Dendritic cell treated with granulocyte-macrophage colony-stimulating factor and Interleukin-4, amounts not matched to agents 40 ng/mL and 50 ng/mL, for 4 days (primary cell): ENCODE data around the gene GNA12.
A peak's percentile ranks its signal among the peaks of the same experiment; 100 is the strongest.
"Not testable (repeated sequence)": the region's sequence is repeated elsewhere in the genome, so short reads cannot be mapped to it uniquely, and the experiment has no call there.

Experiments used
- H3K27ac Mint-ChIP-seq: one replicate; pipeline ENCODE4 v1.8.0; 2022; ENCODE audit warnings: mild to moderate bottlenecking, mixed read lengths
- H3K27me3 Mint-ChIP-seq: one replicate; pipeline ENCODE4 v1.8.0; 2022; ENCODE audit warnings: mild to moderate bottlenecking, mixed read lengths
- H3K36me3 Mint-ChIP-seq: one replicate; pipeline ENCODE4 v1.8.0; 2022; ENCODE audit warnings: low read depth, mixed read lengths
- H3K4me1 Mint-ChIP-seq: one replicate; pipeline ENCODE4 v1.8.0; 2022; ENCODE audit warnings: low read depth, mixed read lengths
- H3K4me3 Mint-ChIP-seq: one replicate; pipeline ENCODE4 v1.8.0; 2022; ENCODE audit warnings: mild to moderate bottlenecking, moderate library complexity, mixed read lengths
- H3K9me3 Mint-ChIP-seq: one replicate; pipeline ENCODE4 v1.8.0; 2022; ENCODE audit warnings: mixed read lengths
- intact Hi-C: fragments of 100-400 bp; cut with micrococcal nuclease; formaldehyde crosslinking; loops from one replicate; pipeline ENCODE4 v1.15.0; 2022

The GNA12 gene

GRCh38 chr7:2757904-2758672 is 86.0 kb downstream of the GNA12 start:
- Mint-ChIP-seq H3K27me3 (no peaks in the 10 kb centered on the region), H3K27ac (peak overlapping the region; percentile 84), H3K9me3 (peaks cover 8% of the 10 kb centered on the region), H3K4me1 (peaks cover 69% of the 10 kb centered on the region), H3K36me3 (peaks cover 43% of the 10 kb centered on the region), H3K4me3 (peak overlapping the region; percentile 61)
- intact Hi-C loops: loop anchor here (1.0 kb wide), 1 partner anchor 15 kb away; no protein-coding TSS in a partner anchor

- no peaks in the 10 kb centered on the region for H3K27me3 Mint-ChIP-seq
- H3K4me1 Mint-ChIP-seq: peaks cover 67% of the 10 kb centered on the region
- H3K36me3 Mint-ChIP-seq: peaks cover 36% of the 10 kb centered on the region
- peak overlapping the region; percentile 61 for H3K4me3 Mint-ChIP-seq
- peak overlapping the region; percentile 84 for H3K27ac Mint-ChIP-seq
- intact Hi-C loops: no loop called here
- H3K9me3 Mint-ChIP-seq: peaks cover 8% of the 10 kb centered on the region
These were observed 86.7 kb downstream of the GNA12 start for GRCh38 chr7:2757361-2757903.

GRCh38 chr7:2755531-2755930 is 88.6 kb downstream of the GNA12 start:
- Mint-ChIP-seq H3K27ac (no peak overlapping the region), H3K36me3 (peaks cover 25% of the 10 kb centered on the region), H3K4me1 (peaks cover 64% of the 10 kb centered on the region), H3K4me3 (no peak overlapping the region), H3K27me3 (no peaks in the 10 kb centered on the region), H3K9me3 (peaks cover 8% of the 10 kb centered on the region)
- intact Hi-C loops: no loop called here

- Mint-ChIP-seq H3K36me3 (peaks cover 25% of the 10 kb centered on the region), H3K27me3 (no peaks in the 10 kb centered on the region), H3K4me1 (peaks cover 58% of the 10 kb centered on the region), H3K27ac (no peak overlapping the region), H3K9me3 (peaks cover 8% of the 10 kb centered on the region), H3K4me3 (no peak overlapping the region)
- intact Hi-C loops: no loop called here
These were observed 89.2 kb downstream of the GNA12 start for GRCh38 chr7:2754912-2755311.

GRCh38 chr7:2754086-2754485 is 90.0 kb downstream of the GNA12 start:
- peaks cover 8% of the 10 kb centered on the region for H3K9me3 Mint-ChIP-seq
- peaks cover 25% of the 10 kb centered on the region for H3K36me3 Mint-ChIP-seq
- no peak overlapping the region for H3K27ac Mint-ChIP-seq
- no peaks in the 10 kb centered on the region for H3K27me3 Mint-ChIP-seq
- intact Hi-C loops: no loop called here
- no peak overlapping the region for H3K4me3 Mint-ChIP-seq
- H3K4me1 Mint-ChIP-seq: peaks cover 49% of the 10 kb centered on the region

DNA sequence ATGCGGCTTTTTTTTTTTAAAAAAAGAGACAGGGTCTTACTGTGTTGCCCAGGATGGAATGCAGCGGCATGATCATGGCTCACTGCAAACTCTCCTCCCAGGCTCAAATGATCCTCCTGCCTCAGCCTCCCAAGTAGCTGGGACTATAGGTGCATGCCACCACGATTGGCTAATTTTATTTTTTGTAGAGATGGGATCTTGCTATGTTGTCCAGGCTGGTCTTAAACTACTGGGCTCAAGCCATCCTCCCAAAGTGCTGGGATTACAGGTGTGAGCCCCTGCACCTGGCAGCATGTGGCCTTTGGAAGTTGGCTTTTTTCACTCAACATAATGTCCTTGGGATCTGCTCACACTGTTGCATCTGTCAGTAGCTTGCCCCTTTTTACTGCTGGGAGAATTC is 91.0 kb downstream of the GNA12 start:
- H3K9me3 Mint-ChIP-seq: peaks cover 8% of the 10 kb centered on the region
- H3K27me3 Mint-ChIP-seq: no peaks in the 10 kb centered on the region
- no peak overlapping the region for H3K4me3 Mint-ChIP-seq
- peaks cover 42% of the 10 kb centered on the region for H3K4me1 Mint-ChIP-seq
- H3K27ac Mint-ChIP-seq: no peak overlapping the region
- intact Hi-C loops: no loop called here
- H3K36me3 Mint-ChIP-seq: peaks cover 25% of the 10 kb centered on the region

- Mint-ChIP-seq H3K9me3 (peaks cover 8% of the 10 kb centered on the region), H3K4me3 (no peak overlapping the region), H3K36me3 (peaks cover 15% of the 10 kb centered on the region), H3K27me3 (no peaks in the 10 kb centered on the region), H3K27ac (no peak overlapping the region), H3K4me1 (peaks cover 27% of the 10 kb centered on the region)
- intact Hi-C loops: no loop called here
These were observed 93.0 kb downstream of the GNA12 start for GRCh38 chr7:2751086-2751485.

GRCh38 chr7:2750004-2750407 is 94.1 kb downstream of the GNA12 start:
- no peaks in the 10 kb centered on the region for H3K27me3 Mint-ChIP-seq
- peaks cover 4% of the 10 kb centered on the region for H3K9me3 Mint-ChIP-seq
- H3K27ac Mint-ChIP-seq: no peak overlapping the region
- peaks cover 4% of the 10 kb centered on the region for H3K36me3 Mint-ChIP-seq
- intact Hi-C loops: no loop called here
- no peak overlapping the region for H3K4me3 Mint-ChIP-seq
- peaks cover 30% of the 10 kb centered on the region for H3K4me1 Mint-ChIP-seq

GRCh38 chr7:2748684-2749083 is 95.4 kb downstream of the GNA12 start:
- H3K36me3 Mint-ChIP-seq: peaks cover 12% of the 10 kb centered on the region
- H3K4me1 Mint-ChIP-seq: peaks cover 36% of the 10 kb centered on the region
- intact Hi-C loops, H3K27me3 Mint-ChIP-seq, H3K4me3 Mint-ChIP-seq, H3K27ac Mint-ChIP-seq, H3K9me3 Mint-ChIP-seq: not testable (repeated sequence)

DNA sequence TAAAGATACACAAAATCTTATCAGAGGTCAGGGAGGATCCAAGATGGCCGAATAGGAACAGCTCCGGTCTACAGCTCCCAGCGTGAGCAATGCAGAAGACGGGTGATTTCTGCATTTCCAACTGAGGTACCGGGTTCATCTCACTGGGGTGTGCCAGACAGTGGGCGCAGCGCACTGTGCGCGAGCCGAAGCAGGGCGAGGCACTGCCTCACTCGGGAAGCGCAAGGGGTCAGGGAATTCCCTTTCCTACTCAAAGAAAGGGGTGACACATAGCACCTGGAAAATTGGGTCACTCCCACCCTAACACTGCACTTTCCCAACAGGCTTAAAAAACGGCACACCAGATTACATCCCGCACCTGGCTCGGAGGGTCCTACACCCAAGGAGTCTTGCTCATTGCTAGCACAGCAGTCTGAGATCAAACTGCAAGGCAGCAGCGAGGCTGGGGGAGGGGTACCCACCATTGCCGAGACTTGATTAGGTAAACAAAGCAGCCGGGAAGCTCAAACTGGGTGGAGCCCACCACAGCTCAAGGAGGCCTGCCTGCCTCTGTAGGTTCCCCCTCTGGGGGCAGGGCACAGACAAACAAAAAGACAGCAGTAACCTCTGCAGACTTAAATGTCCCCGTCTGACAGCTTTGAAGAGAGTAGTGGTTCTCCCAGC is 100.5 kb downstream of the GNA12 start:
- H3K4me3 Mint-ChIP-seq, H3K27ac Mint-ChIP-seq, H3K9me3 Mint-ChIP-seq, intact Hi-C loops, H3K27me3 Mint-ChIP-seq: not testable (repeated sequence)
- peaks cover 23% of the 10 kb centered on the region for H3K4me1 Mint-ChIP-seq
- peaks cover 34% of the 10 kb centered on the region for H3K36me3 Mint-ChIP-seq

DNA sequence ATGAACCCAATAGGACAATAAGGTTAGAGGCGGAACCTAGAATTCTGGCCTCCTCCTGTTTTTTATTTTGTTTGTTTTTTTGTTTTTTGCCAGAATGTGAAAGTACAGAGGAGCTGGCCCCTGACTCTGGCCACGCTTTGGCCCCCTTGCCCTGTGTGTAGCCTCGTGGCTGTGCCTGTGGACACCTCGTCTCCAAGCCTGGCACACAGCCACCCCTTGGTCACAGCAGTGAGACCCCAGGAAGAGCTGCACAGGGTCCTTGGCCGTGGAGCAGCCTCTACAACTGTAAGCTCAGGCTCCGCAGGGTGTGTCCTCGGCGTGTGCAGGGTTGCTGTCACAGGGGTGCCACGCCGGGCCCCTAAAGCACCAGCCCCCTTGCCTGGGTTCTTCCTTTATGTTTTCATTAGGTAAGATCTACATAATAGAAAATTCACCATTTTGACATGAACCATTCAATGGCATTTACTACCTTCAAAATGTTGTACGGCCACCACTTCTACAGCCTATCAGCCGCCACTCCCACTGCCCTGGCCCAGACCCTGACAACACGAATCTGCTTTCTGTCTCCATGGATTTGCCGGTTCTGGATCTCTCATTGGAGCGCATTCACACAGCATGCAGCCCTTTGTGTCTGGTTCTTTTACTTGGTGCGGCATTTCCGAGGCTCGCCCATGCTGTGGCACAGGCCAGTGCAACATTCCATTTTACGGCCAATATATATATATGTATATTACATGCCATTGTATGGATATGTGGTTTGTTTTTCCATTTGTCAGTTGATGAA is 105.2 kb downstream of the GNA12 start:
- H3K4me1 Mint-ChIP-seq: peaks cover 51% of the 10 kb centered on the region
- H3K27me3 Mint-ChIP-seq: no peaks in the 10 kb centered on the region
- H3K27ac Mint-ChIP-seq: peak overlapping the region; percentile 79
- intact Hi-C loops: no loop called here
- H3K36me3 Mint-ChIP-seq: peaks cover 25% of the 10 kb centered on the region
- no peaks in the 10 kb centered on the region for H3K9me3 Mint-ChIP-seq
- H3K4me3 Mint-ChIP-seq: no peak overlapping the region

- peaks cover 26% of the 10 kb centered on the region for H3K36me3 Mint-ChIP-seq
- H3K4me3 Mint-ChIP-seq: peak overlapping the region; percentile 52
- H3K27ac Mint-ChIP-seq: peak overlapping the region; percentile 79
- peaks cover 61% of the 10 kb centered on the region for H3K4me1 Mint-ChIP-seq
- peaks cover 7% of the 10 kb centered on the region for H3K9me3 Mint-ChIP-seq
- intact Hi-C loops: no loop called here
- no peaks in the 10 kb centered on the region for H3K27me3 Mint-ChIP-seq
These were observed 106.2 kb downstream of the GNA12 start for GRCh38 chr7:2737771-2738540.

GRCh38 chr7:2737005-2737743 is 106.9 kb downstream of the GNA12 start:
- H3K9me3 Mint-ChIP-seq, intact Hi-C loops, H3K27me3 Mint-ChIP-seq, H3K4me3 Mint-ChIP-seq: not testable (repeated sequence)
- peaks cover 27% of the 10 kb centered on the region for H3K36me3 Mint-ChIP-seq
- peak overlapping the region; percentile 88 for H3K27ac Mint-ChIP-seq
- peaks cover 68% of the 10 kb centered on the region for H3K4me1 Mint-ChIP-seq
